Suppressor macrophage (primary cell): ENCODE data around the gene ADNP2.

Source experiments
- DNase-seq, 4 experiments: peaks; one replicate each; pipeline ENCODE4 v3.0.0-alpha.2; 2020 to 2022

ADNP2 gene

DNA sequence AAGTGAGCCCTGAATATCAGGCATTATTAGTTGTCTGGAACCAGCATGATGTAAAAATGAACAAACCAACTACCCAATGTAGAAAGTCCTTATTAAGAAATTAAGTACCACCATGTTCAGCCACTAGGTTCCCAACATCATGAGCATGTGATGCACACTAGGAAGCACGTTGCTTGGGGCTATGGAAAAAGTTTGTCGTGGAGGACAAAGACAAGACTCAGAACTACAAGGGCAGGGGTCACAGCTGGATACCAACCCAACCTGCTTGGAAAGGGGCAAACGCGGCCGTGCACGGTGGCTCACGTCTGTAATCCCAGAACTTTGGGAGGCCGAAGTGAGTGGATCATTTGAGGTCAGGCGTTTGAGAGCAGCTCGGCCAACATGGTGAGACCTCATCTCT, 64.0 kb downstream of the ADNP2 start:
- DNase-seq: no peak

DNA sequence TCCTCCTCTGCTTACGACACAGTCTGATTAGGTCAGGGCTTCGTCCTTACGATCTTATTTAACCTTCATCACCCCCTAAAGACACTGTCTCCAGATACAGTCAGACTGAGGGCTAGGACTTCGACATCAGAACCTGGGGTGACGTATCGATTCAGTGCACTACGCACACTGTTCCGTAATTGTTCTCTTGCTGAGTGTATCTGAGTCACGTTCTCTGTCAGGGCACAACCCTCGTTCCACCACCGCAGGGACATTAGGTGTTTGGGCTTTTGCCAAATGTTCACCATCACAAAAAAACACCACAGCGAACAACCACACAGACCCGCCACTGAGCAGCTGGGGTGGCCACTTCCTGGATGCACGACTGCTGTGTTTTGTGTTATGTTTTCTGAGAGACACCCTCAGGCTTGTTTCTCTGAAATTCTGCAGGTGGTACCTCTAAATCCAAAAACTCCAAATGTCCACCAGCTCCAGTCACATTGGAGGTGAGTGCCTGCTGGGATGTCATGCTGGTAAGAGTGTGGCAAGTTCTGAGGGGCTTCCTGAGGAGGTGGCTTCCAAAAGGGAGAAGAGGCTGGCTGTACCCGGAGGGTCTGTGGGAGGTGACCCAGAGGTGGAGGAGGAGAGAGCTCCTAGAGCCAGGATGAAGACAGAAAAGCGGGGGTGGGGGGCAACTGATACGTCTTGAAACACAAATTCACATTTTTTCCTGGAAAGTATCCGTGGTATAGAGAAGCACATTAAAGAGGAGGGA, 66.6 kb downstream of the ADNP2 start:
- DNase-seq: no peak

DNA sequence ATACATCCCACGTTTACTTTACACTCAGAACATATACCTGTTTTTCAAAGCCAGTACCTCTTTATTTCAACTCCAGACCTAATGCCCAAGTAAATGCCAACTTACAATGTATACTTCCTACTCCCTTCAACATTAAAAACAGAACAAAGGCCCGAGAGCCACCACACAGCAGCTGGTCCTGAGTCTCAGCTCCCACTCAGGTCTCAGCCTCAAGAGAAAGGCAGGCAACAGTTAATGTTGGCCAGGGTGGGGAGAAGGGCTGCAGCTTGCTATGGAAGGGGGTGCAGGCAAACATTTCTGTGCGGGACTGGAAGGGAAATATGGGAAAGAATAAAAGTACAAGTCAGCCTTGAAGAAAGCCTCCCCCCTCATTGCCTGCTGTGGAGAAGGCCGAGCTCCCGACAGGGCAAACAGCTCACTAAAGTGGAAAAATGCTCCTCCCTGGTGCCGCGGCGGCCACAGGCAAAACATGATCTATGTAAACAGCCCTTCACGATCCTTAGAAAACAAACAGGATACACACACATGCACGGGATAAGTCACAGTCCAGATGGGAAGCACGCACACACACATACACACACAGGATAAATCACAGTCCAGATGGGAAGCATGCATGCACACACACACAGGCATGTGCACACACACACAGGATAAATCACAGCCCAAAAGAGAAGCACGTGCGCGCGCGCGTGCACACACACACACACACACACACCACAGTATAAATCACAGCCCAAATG, 67.4 kb downstream of the ADNP2 start:
- no peak for DNase-seq

DNA sequence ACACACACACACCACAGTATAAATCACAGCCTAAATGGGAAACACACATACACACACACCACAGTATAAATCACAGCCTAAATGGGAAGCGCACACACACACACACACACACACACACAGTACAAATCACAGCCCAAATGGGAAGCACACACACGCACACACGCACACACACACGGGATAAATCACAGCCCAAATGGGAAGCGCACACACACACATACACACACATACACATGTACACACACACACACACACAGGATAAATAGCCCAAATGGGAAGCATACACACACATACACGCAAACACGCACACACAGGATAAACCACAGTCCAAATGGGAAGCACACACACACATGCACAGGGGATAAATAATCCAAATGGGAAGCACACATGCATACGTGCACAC, 68.1 kb downstream of the ADNP2 start:
- no peak for DNase-seq

DNA sequence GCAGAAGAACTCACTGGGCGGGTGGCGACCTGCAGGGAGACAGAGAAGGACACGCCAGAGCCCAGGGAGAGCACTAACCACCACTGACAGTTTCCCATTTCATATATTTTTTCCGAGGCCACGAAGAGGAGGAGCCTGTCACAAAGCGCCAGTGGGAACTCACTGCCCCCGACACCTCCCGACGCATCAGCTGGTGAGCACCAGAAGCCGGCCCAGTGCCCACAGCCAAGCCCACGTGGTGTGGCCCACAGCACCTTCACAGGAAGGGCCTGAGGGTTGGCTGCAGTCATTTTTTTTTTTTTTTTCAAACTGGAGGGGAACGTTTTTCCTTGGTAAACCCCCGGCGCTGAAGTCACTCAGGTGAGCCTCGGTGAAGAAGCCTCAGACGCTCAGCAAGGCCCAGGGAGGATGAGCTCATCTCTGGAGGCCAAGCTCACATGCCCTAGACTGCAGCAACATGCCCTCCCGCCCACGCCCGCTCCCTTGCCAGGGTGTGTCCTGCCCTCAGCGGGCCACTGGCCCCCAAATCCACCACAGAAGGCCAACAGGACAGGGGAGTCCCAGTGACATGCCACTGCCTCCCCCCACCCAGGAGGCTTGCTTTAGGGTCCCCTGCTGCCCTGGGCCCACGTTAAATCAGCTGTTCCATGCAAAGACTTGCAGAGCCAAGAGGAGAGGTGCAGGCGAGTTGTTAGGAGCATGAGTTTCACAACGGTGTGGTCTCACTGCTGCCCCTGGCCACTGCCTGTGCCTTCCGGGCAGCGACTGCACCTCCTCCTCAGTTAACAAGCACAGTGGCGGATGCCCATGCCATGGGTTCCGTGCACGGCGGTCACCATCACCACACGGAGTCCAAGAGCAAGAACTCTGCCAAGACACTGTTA, 70.1 kb downstream of the ADNP2 start:
- no peak for DNase-seq

DNA sequence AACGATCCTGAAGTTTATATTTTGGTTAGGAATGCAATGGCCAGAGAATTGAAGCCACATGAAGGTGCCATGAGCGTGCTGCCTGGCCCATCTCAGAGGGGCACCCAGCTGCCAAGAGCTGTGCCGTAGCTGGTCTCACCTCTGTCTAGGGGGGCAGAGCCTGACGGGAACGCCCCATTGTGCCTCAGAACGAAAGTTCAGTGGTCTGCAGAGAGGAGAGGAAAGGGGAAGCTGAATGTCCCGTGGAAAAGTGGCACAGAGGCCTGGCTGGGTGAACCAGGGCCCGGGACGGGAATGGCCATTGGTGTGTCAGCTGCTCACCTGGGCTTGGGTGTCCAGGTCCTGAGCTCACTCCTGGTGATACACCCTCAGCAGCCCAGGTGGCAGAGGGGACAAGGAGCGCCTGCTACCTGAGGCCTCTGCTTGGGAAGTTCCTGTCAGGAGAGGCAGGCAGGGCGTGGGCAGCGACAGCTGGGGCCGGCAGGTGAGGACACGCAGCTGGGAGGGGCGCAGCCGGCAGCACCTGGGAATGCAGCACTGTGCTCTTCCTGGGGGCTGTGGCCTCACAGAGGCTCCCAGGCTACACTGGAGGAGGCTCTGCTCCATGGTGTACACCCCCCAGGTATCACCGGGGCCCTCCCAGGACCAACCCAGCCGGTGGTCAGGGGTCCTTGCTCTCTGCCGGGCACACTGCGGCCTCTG, 70.9 kb downstream of the ADNP2 start:
- DNase-seq: no peak

DNA sequence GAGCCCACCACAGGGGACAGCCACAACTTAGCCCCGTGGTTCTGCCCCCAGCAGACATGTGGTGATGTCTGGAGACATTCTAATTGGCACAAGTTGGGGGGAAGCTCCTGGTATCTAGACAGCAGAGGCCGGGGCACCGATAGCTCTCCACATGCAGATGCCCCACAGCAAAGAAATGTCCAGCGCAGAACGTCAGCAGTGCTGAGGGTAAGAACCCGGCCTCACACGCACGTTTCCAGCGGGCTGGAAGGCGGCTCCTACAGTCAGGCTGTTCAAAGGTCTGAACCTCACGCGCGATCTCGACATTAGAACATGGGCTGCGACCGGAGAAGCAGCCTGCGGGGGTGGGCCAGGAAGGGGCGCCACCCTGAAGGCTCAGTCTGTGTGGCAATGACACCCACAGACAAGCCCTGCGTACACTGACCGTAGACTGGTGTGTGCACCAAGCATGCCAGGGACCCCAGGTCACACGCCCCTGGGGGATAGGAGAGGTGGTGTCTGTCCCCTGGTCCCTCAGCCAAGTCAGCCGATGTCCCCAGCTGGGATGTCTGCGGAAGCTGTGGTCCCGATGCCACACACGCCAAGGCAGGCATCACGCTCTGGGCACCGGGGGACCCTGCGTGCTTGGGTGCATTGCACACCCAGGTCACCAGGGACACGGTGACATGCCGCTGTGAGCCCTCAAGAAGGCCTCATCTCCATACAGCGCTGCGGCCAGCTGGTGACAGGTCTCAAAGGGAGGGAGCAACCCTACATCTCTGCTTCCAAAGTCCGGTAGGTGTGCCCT, 71.9 kb downstream of the ADNP2 start:
- no peak for DNase-seq

DNA sequence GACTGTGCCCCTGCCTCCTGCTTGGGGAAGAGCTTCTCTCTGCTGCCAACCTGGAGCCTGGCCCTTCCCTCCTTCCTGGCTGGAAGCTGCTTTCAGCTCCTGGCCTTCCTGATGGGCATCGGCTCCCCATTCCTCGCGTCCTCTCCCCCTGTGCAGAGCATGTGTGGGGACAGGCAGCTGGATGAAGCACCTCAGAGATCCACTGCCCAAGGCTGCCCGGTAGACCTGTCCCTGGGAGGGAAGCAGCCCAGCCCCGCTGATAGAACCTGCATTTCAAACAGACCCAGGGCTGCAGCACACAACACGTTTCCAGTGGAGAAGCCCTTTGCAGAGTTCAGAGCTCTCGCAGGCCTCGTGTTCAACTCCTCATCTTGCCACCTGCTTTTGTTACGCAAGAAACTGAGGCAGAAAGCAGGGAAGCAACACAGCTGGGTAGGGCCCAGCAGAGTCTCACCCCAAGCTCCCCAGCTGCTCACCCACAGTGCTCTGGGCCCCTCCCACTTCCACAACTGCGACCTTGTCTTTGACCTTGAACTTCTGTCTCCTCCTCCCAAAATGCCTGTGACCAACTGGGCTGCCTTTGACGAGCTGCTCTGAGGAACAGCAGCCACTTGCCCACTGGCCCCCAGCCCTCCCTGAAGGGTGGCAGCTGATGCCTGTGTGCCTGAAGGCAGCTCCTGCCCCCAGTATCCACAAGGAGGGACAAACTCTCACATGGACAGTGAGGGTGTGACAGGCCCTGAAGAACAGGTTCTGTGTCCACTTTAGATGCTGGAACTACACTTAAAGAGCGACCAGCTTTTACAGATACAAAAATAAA, 72.8 kb downstream of the ADNP2 start:
- no peak for DNase-seq

DNA sequence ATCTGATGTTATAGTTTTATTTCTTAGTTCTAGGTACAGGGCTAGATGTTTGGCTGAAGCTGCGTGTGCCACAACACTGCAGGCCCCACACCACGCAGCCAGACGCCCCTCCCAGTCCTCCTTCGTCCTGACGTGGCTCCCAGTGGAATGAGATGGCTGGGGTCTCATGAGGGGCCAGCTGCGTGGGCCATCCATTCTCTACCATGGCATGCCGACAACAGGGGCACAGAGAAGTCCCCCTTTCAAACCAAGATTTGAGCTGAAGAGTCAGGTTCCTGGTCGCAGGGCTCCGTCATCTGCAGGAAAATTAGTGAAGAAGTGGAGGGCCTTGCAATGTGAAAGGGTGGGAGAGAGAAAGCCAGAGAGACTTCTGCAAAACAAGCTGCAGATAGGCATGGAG, 73.8 kb downstream of the ADNP2 start:
- no peak for DNase-seq

DNA sequence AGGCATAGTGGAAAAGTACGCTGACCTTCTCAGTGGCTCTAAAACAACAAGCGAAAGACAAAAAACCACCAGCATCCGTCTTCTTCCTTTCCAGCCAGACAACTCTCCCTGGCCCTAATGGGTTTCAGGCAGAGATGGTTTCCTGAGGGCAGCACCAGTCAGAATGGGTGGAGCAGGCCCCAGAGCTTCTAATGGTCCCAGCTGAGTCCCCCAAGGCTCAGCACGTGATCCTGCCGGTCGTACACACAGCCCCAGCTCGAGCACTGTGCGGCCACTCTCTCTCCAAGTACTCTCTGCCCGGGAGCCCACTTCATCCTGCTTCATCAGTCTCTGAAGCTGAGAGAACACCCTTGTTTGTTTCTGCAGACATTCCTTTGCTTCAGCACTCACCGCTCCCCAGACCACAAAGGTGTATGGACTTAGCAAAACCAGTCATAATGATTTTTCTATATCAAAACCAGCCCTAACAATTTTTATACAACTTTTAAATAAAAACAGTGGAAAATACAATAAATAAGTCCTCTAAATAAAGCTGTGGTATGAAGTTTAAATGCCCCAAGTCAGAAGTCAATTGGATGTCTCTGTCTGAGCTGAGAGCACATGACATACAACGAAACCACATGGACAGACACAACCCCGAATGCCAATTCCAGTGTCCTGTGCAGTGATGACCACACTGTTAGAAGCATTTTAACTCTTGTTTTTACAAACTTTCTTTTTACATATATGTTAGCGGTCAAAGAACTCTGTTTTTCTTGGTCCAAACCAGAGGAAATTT, 74.4 kb downstream of the ADNP2 start:
- no peak for DNase-seq

DNA sequence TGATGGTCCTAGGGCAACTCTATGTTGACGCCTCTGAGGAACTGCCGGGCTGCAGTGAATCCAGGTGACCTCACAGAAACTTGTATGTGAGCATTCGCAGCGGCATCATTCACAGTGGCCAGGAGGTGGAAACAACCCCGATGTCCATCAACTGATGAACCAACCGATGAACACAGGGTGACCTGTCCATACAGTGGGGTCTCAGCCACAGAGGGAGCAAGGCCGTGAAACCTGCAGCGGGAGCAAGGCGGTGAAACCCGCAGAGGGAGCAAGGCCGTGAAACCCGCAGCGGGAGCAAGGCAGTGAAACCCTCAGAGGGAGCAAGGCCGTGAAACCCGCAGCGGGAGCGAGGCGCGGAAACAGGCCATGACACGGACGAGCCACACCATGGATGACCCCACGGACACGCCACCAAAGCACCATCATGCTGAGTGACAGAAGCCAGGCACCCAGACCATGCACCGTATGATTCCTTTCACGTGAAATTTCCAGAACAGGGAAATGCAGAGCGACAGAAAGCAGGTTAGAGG, 75.2 kb downstream of the ADNP2 start:
- DNase-seq: no peak

DNA sequence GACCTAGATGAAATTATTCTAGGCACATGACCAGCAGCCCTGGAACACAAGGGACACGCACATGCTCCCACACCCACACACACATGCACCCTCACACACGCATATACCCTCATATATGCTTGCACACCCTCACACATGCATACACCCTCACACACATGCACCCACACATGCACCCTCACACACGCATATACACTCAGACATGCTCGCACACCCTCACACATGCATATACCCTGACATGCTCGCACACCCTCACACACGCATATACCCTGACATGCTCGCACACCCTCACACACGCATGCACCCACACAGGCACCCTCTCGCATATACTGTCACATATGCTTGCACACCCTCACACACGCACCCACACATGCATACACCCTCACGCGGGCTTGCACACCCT, 76.5 kb downstream of the ADNP2 start:
- no peak for DNase-seq

DNA sequence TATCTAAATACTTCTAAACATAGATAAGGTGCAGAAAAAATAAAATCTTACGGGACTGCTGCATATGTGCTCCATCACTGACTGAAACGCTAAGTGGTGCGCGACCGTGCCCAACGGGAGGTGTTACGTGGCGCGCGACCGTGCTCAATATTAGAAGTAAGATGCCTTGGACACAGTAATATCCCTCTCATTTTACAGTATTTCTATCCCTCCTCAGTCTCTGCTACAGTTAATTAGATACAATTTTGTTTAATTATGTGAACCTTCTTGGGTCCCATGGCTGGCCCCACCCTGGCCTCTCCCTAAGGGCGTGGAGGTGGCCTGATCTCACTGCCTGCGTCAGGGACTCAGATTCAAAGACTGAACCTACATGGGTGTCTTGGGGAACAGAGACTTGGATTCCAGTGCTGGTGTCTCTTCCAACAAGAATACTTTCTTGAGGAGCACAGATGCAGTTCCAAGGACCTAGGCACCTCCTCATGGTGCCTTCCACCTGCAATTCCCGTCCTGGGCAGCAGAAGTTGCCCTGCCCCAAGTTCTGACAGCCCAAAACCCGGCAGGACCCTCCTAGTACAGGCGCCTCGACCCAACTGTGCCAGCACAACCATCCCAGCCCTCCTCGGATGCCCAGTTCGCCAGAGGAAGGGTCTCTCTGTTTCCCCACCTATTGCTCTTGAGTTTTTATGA, 79.0 kb downstream of the ADNP2 start:
- no peak for DNase-seq

DNA sequence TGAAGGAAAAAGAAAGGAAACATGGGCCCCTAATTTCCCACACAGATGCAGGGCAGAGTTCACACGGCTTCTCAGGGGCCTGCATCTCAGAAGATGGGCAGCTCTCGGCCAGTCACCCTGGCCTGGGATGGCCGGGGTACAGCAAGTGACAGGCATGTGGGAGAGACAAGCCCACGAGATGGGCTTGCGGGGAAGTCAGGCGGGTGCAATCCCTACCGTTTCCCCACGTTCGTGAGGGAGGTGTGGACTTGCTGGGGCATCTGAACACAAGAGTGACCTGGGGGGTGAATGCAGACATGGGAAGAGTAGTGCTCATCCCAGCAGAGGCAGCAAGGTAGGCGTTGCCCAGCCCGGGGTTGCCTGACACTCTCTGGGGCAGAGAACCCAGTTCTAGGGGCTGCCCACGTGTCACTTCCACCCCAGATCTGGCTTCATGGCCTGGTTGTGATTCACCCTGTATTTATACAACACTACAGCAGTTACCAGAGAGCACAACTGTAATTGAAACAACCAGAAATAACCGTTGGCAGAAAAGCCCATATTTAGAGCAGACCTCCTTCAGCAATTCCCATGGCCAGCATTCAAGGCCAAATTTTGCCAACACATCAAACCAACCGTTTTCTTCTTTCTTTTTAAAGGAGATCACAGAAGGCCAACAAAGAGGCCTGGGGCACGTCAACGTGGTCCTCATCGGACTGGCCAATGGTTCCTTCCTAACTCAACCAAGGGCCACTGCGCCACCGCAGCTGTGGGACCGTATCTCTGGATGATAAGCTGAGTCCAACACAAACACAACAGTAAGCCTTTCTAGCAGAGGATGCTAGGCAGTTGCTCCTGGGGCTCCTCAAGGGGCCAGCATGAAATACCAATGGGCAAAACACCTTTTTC, 79.8 kb downstream of the ADNP2 start:
- no peak for DNase-seq

DNA sequence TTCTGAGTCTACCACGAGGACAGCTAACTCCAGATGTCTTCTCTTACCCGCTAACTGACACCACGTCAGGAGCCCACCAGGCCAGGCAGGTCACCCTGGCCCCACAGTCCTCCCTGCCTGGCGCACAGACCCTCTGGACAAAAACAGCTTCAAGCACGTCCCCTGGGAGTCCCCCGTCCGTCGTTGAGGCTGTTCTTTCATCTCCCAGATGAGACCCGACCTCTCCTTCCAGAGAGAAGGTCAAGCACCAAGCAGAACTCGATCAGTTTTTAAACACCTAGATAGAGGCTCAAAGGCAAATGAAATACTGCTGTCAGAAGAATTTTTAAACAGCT, 80.4 kb downstream of the ADNP2 start:
- no peak for DNase-seq
